DMS79 (cell line): ENCODE results near the gene ADAM21.
"Not testable (repeated sequence)": the region's sequence is repeated elsewhere in the genome, so short reads cannot be mapped to it uniquely, and the experiment has no call there.

Experiments used
- DNase-seq: peaks from one replicate; lab custom pipeline; 2025; lab: John Stamatoyannopoulos, UW

ADAM21 gene

DNA sequence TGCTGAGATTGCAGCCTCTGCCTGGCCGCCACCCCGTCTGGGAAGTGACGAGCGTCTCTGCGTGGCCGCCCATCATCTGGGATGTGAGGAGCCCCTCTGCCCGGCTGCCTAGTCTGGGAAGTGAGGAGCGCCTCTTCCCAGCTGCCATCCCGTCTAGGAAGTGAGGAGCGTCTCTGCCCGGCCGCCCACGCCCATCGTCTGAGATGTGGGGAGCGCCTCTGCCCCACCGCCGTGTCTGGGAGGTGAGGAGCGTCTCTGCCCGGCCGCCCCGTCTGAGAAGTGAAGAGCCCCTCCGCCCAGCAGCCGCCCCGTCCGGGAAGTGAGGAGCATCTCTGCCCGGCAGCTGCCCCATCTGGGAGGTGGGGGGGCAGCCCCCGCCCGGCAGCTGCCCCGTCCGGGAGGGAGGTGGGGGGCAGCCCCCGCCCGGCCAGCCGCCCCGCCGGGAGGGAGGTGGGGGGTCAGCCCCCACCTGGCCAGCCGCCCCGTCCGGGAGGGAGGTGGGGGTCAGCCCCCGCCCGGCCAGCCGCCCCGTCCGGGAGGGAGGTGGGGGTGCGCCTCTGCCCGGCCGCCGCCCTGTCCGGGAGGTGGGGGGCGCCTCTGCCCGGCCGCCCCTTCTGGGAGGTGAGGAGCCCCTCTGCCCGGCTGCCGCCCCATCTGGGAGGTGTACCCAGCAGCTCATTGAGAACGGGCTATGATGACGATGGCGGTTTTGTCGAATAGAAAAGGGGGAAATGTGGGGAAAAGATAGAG, 25.6 kb downstream of the ADAM21 start:
- not testable (repeated sequence) for DNase-seq

DNA sequence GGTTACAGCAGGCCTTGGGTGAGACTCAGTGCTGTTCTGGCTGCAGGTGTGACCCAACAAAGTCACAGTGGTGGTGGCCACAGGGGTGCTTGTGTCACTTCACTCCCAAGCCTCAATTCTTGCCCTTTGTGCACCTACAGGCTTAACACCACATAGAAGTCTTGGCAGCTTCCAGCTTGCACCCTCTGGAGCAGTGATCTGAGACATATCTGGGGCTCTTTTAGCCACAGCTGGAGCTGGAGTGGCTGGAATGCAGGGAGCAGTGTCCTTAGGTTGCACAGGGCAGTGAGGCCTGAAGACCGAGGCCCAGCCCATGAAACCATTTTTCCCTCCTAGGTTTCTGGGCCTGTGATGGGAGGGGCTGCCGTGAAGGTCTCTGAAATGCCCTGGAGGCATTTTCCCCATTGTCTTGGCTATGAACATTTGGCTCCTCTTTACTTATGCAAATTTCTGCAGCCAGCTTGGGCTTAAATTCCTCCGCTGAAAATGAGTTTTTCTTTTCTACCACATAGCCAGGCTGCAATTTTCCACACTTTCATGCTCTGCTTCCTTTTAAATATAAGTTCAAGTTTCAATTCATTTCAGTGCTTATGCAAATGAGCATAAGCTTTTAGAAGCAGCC, 37.7 kb downstream of the ADAM21 start:
- no peak for DNase-seq

DNA sequence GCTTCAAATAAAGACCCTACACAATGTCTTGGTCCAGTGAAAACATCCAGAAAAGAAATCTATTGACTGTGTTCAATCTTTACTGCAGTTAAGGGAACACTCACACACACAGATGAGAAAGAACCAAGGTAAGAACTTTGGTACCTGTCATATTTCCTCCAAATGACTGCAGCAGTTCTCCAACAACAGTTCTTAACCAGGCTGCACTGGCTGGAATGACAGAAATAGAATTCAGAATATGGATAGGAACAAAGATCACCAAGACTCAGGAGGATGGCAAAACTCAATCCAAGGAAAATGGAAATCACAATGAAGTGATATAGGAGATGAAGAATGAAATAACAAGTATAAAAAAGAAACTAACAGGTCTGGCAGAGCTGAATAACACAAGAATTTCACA, 46.2 kb downstream of the ADAM21 start:
- no peak for DNase-seq
